IMR-90 (cell line): Measurements from ENCODE around the gene NAA50.

Source experiments
- BHLHE40 ChIP-seq: fragments of 150-350 bp; IDR thresholded peaks from 2 replicates; pipeline ENCODE4 v1.6.1; 2016; ENCODE audit warnings: mild to moderate bottlenecking, low read depth, low read length
- CEBPB ChIP-seq: IDR thresholded peaks from 2 replicates; pipeline ENCODE4 v1.6.1; 2012; ENCODE audit warnings: low read depth, low read length, improper control_type of control experiment
- CHD1 ChIP-seq: IDR thresholded peaks from 2 replicates; pipeline ENCODE4 v1.6.1; 2012; ENCODE audit warnings: low read depth, low read length, improper control_type of control experiment
- CTCF ChIP-seq: conservative IDR thresholded peaks from 2 replicates; pipeline ENCODE4 v1.5.1; 2012; ENCODE audit warnings: mild to moderate bottlenecking, low read depth, low read length, improper control_type of control experiment
- ELK1 ChIP-seq: fragments of 150-350 bp; IDR thresholded peaks from 2 replicates; pipeline ENCODE4 v1.6.1; 2016; ENCODE audit warnings: low read depth, mild to moderate bottlenecking, low read length, moderate library complexity, borderline replicate concordance
- FOS ChIP-seq: fragments of 150-350 bp; IDR thresholded peaks from 2 replicates; pipeline ENCODE4 v1.6.1; 2016; ENCODE audit warnings: low read depth, low read length
- MAZ ChIP-seq: IDR thresholded peaks from 2 replicates; pipeline ENCODE4 v1.6.1; 2012; ENCODE audit warnings: low read depth, mild to moderate bottlenecking, low read length, improper control_type of control experiment, moderate library complexity, borderline replicate concordance
- MXI1 ChIP-seq: IDR thresholded peaks from 2 replicates; pipeline ENCODE4 v1.6.1; 2012; ENCODE audit warnings: low read depth, mild to moderate bottlenecking, low read length, moderate library complexity, borderline replicate concordance
- POLR2A ChIP-seq: IDR thresholded peaks from 2 replicates; pipeline ENCODE4 v1.6.1; 2012; ENCODE audit warnings: mild to moderate bottlenecking, low read depth, low read length
- RAD21 ChIP-seq: IDR thresholded peaks from 2 replicates; pipeline ENCODE4 v1.6.1; 2012; ENCODE audit warnings: low read length, improper control_type of control experiment
- RCOR1 ChIP-seq: IDR thresholded peaks from 2 replicates; pipeline ENCODE4 v1.6.1; 2012; ENCODE audit warnings: mild to moderate bottlenecking, low read length, improper control_type of control experiment; ENCODE audit not compliant: insufficient replicate concordance
- RFX5 ChIP-seq: IDR thresholded peaks from 2 replicates; pipeline ENCODE4 v1.8.0; 2012; ENCODE audit warnings: low read depth, mild to moderate bottlenecking, low read length, moderate library complexity
- SMC3 ChIP-seq: fragments of 150-350 bp; IDR thresholded peaks from 2 replicates; pipeline ENCODE4 v1.6.1; 2016; ENCODE audit warnings: low read depth, mild to moderate bottlenecking, antibody characterized with exemption, low read length, moderate library complexity
- USF2 ChIP-seq: fragments of 150-350 bp; IDR thresholded peaks from 2 replicates; pipeline ENCODE4 v1.6.1; 2017; ENCODE audit warnings: mild to moderate bottlenecking, antibody characterized with exemption, low read length, low read depth

GRCh38 chr3:113758389-113759024 is 12.5 kb upstream of the NAA50 start:
- TF ChIP-seq POLR2A (no peak), CTCF (no peak), RFX5 (no peak), SMC3 (no peak), MAZ (no peak), BHLHE40 (no peak), MXI1 (no peak), FOS (no peak), RAD21 (no peak), RCOR1 (no peak), ELK1 (no peak), CHD1 (no peak), CEBPB (no peak), USF2 (no peak)
